DOHH2 (cell line): ENCODE measurements around the gene UPF3B.

Source experiments
- H3F3A ChIP-seq: fragments of 200-600 bp; sonication (generic), shearing (Covaris generic); 2 replicates; pipeline ENCODE4 v1.6.0; 2016; ENCODE audit warnings: antibody characterized with exemption, mild to moderate bottlenecking; ENCODE audit not compliant: control insufficient read depth, insufficient read depth
- H3K27ac ChIP-seq: fragments of 200-600 bp; sonication (generic); 2 replicates; pipeline ENCODE4 v1.5.1; 2014; ENCODE audit warnings: low read depth, mild to moderate bottlenecking, low read length, moderate library complexity
- H3K27me3 ChIP-seq: fragments of 200-600 bp; sonication (generic); 2 replicates; pipeline ENCODE4 v1.6.1; 2014; ENCODE audit warnings: mild to moderate bottlenecking, low read length, mixed read lengths; ENCODE audit not compliant: control insufficient read depth
- H3K36me3 ChIP-seq: fragments of 200-600 bp; sonication (generic); 2 replicates; pipeline ENCODE4 v1.6.1; 2014; ENCODE audit warnings: mild to moderate bottlenecking, low read length, moderate library complexity, mixed read lengths; ENCODE audit not compliant: control insufficient read depth
- H3K4me1 ChIP-seq: fragments of 200-600 bp; sonication (generic); 2 replicates; pipeline ENCODE4 v1.6.1; 2014; ENCODE audit warnings: mild to moderate bottlenecking, low read length, mixed read lengths; ENCODE audit not compliant: control insufficient read depth
- H3K4me2 ChIP-seq: fragments of 200-600 bp; sonication (generic); 2 replicates; pipeline ENCODE4 v1.6.0; 2014; ENCODE audit warnings: mild to moderate bottlenecking, low read length, moderate library complexity
- H3K4me3 ChIP-seq: fragments of 200-600 bp; sonication (generic); 2 replicates; pipeline ENCODE4 v1.5.1; 2014; ENCODE audit warnings: mild to moderate bottlenecking, low read length, mixed read lengths
- H3K79me2 ChIP-seq: fragments of 200-600 bp; sonication (generic); 2 replicates; pipeline ENCODE4 v1.6.1; 2014; ENCODE audit warnings: mild to moderate bottlenecking, low read length, mixed read lengths; ENCODE audit not compliant: control insufficient read depth
- H3K9me2 ChIP-seq: fragments of 200-600 bp; sonication (generic); replicated peaks from 2 replicates; pipeline ENCODE4 v1.6.1; 2014; ENCODE audit warnings: mild to moderate bottlenecking, low read length, mixed read lengths; ENCODE audit not compliant: control insufficient read depth
- H3K9me3 ChIP-seq: fragments of 200-600 bp; sonication (generic); 2 replicates; pipeline ENCODE4 v1.6.1; 2014; ENCODE audit warnings: antibody characterized with exemption, low read length, mixed read lengths; ENCODE audit not compliant: control insufficient read depth, insufficient read depth
- H4K20me1 ChIP-seq: fragments of 200-600 bp; sonication (generic); 2 replicates; pipeline ENCODE4 v1.6.0; 2014; ENCODE audit warnings: low read depth, mild to moderate bottlenecking, antibody characterized with exemption, low read length, moderate library complexity; ENCODE audit not compliant: control insufficient read depth, insufficient read depth
- CTCF ChIP-seq: fragments of 200-600 bp; sonication (generic); IDR thresholded peaks from one replicate; pipeline ENCODE4 v1.5.1; 2014; ENCODE audit warnings: antibody characterized with exemption, mild to moderate bottlenecking, low read depth, low read length; ENCODE audit not compliant: poor library complexity, severe bottlenecking
- EZH2phosphoT487 ChIP-seq: fragments of 200-600 bp; sonication (generic); IDR thresholded peaks from 2 replicates; pipeline ENCODE4 v1.6.1; 2017; ENCODE audit warnings: borderline replicate concordance, mild to moderate bottlenecking, antibody characterized with exemption, low read length, moderate library complexity, mixed read lengths

UPF3B gene

GRCh38 chrX:119790977-119791436, 61.8 kb downstream of the UPF3B start:
- H3K79me2 ChIP-seq, result peaks cover 71% of the 10 kb centered on the region
- H3K36me3 ChIP-seq, result peaks cover 51% of the 10 kb centered on the region
- H3K4me3 ChIP-seq, result peak overlapping the region; percentile 92
- no peaks in the 10 kb centered on the region for H3K9me2 ChIP-seq
- no peaks in the 10 kb centered on the region for H3K9me3 ChIP-seq
- TF ChIP-seq CTCF (peak; percentile 21), EZH2phosphoT487 (no peak)
- no peaks in the 10 kb centered on the region for H3K27me3 ChIP-seq
- peaks cover 16% of the 10 kb centered on the region; the same call in 1 of the 2 replicates for H4K20me1 ChIP-seq
- H3K4me2 ChIP-seq, result peak overlapping the region; percentile 78
- H3K27ac ChIP-seq, result peak overlapping the region; percentile 80
- peaks cover 18% of the 10 kb centered on the region for H3F3A ChIP-seq
- peaks cover 45% of the 10 kb centered on the region for H3K4me1 ChIP-seq

- peaks cover 14% of the 10 kb centered on the region; the same call in 1 of the 2 replicates for H4K20me1 ChIP-seq
- no peaks in the 10 kb centered on the region for H3K9me2 ChIP-seq
- H3K9me3 ChIP-seq, result no peaks in the 10 kb centered on the region
- H3K36me3 ChIP-seq, result peaks cover 75% of the 10 kb centered on the region
- H3F3A ChIP-seq, result peaks cover 26% of the 10 kb centered on the region; the same call in 1 of the 2 replicates
- peaks cover 53% of the 10 kb centered on the region for H3K4me1 ChIP-seq
- no peak overlapping the region for H3K27ac ChIP-seq
- H3K4me3 ChIP-seq, result no peak overlapping the region; the same call in 1 of the 2 replicates
- H3K4me2 ChIP-seq, result peak overlapping the region; percentile 16; the same call in 1 of the 2 replicates
- H3K79me2 ChIP-seq, result peaks cover 71% of the 10 kb centered on the region
- no peaks in the 10 kb centered on the region for H3K27me3 ChIP-seq
- TF ChIP-seq EZH2phosphoT487 (no peak), CTCF (peak; percentile 64)
These were observed 67.9 kb downstream of the UPF3B start for GRCh38 chrX:119784747-119785446.
